CD14-positive monocyte (primary cell): ENCODE data around the gene BTBD10. TPM values are rescaled to one million over a fixed set of nuclear protein-coding genes. Genes with fewer than 3 reads are reported as not detected.

Experiments
- DNase-seq, 3 donors: peaks; one replicate each; pipeline ENCODE4 v3.0.0-alpha.2; 2011 to 2022
- H2AFZ ChIP-seq: 2 replicates; pipeline ENCODE4 v1.6.0; 2012; ENCODE audit warnings: mild to moderate bottlenecking, low read depth, low read length, inconsistent platforms; ENCODE audit not compliant: insufficient read depth, poor library complexity, severe bottlenecking
- H3K27ac ChIP-seq, 2 donors: 1 replicate in 1 of 2; 2 replicates in 1 of 2; pipeline ENCODE4 v1.5.1; 2012 to 2013; ENCODE audit warnings: low read length in 2 of 2, control low read depth in 1 of 2, inconsistent platforms in 1 of 2, low read depth in 1 of 2, mild to moderate bottlenecking in 1 of 2
- H3K27me3 ChIP-seq, 2 donors: one replicate each; pipeline versions ENCODE4 v1.6.0 to v1.6.1; 2011 to 2013; ENCODE audit warnings: low read length in 2 of 2; ENCODE audit not compliant: control insufficient read depth in 2 of 2, insufficient read depth in 2 of 2
- H3K36me3 ChIP-seq, 2 donors: replicated peaks in 1 of 2; 1 replicate in 1 of 2; 2 replicates in 1 of 2; pipeline versions ENCODE4 v1.5.1 to v1.6.1; 2012 to 2013; ENCODE audit warnings: low read length in 2 of 2, control low read depth in 1 of 2, inconsistent platforms in 1 of 2, mild to moderate bottlenecking in 1 of 2; ENCODE audit not compliant: insufficient read depth in 2 of 2, control insufficient read depth in 1 of 2
- H3K4me1 ChIP-seq, 2 donors: 1 replicate in 1 of 2; 2 replicates in 1 of 2; pipeline versions ENCODE4 v1.5.1 to v1.6.1; 2012 to 2013; ENCODE audit warnings: low read length in 2 of 2, control low read depth in 1 of 2, inconsistent platforms in 1 of 2, mild to moderate bottlenecking in 1 of 2, moderate library complexity in 1 of 2; ENCODE audit not compliant: insufficient read depth in 2 of 2, control insufficient read depth in 1 of 2
- H3K4me2 ChIP-seq: replicated peaks from 2 replicates; pipeline ENCODE3; 2012; ENCODE audit warnings: low read length, moderate library complexity, mild to moderate bottlenecking; ENCODE audit not compliant: poor library complexity, severe bottlenecking; ENCODE audit errors: extremely low read depth
- H3K4me3 ChIP-seq, 3 experiments: fragments of 200-600 bp in 1 of 3; sonication (generic) in 1 of 3; replicated peaks in 1 of 3; 1 replicate in 2 of 3; 2 replicates in 1 of 3; pipeline ENCODE4 v1.5.1; 2011 to 2013; ENCODE audit warnings: low read length in 3 of 3, mild to moderate bottlenecking in 3 of 3, control low read depth in 2 of 3, low read depth in 2 of 3, inconsistent platforms in 1 of 3, moderate library complexity in 1 of 3
- H3K79me2 ChIP-seq: 2 replicates; pipeline ENCODE4 v1.6.0; 2012; ENCODE audit warnings: mild to moderate bottlenecking, control low read depth, inconsistent platforms, low read length, moderate library complexity; ENCODE audit not compliant: insufficient read depth
- H3K9ac ChIP-seq: 2 replicates; pipeline ENCODE4 v1.6.0; 2017; ENCODE audit warnings: low read length, mild to moderate bottlenecking; ENCODE audit not compliant: insufficient read depth, poor library complexity, severe bottlenecking
- H3K9me3 ChIP-seq, 2 donors: replicated peaks in 1 of 2; 1 replicate in 1 of 2; 2 replicates in 1 of 2; pipeline versions ENCODE4 v1.5.1 to v1.6.1; 2012 to 2013; ENCODE audit warnings: low read length in 2 of 2, control low read depth in 1 of 2; ENCODE audit not compliant: control insufficient read depth in 1 of 2, insufficient read depth in 1 of 2
- H4K20me1 ChIP-seq: 2 replicates; pipeline ENCODE4 v1.6.0; 2012; ENCODE audit warnings: mild to moderate bottlenecking, low read length, control low read depth, moderate library complexity; ENCODE audit not compliant: insufficient read depth
- H3K27ac Mint-ChIP-seq, 7 donors: one replicate each; pipeline ENCODE4 v1.8.0; 2020; ENCODE audit warnings: mild to moderate bottlenecking in 7 of 7, mixed read lengths in 7 of 7, moderate library complexity in 6 of 7, inconsistent platforms in 2 of 7
- H3K27me3 Mint-ChIP-seq, 3 donors: one replicate each; pipeline ENCODE4 v1.8.0; 2021 to 2022; ENCODE audit warnings: low read depth in 3 of 3, mild to moderate bottlenecking in 3 of 3, mixed read lengths in 3 of 3, moderate library complexity in 3 of 3, inconsistent platforms in 1 of 3
- H3K36me3 Mint-ChIP-seq, 2 donors: one replicate each; pipeline ENCODE4 v1.8.0; 2020; ENCODE audit warnings: mixed read lengths in 2 of 2, inconsistent platforms in 1 of 2, mild to moderate bottlenecking in 1 of 2
- H3K4me1 Mint-ChIP-seq: one replicate; pipeline ENCODE4 v1.8.0; 2020; ENCODE audit warnings: mild to moderate bottlenecking, mixed read lengths
- H3K4me3 Mint-ChIP-seq, 2 donors: one replicate each; pipeline ENCODE4 v1.8.0; 2020; ENCODE audit warnings: mild to moderate bottlenecking in 2 of 2, mixed read lengths in 2 of 2, moderate library complexity in 1 of 2
- H3K9me3 Mint-ChIP-seq, 7 donors: one replicate each; pipeline ENCODE4 v1.8.0; 2020 to 2022; ENCODE audit warnings: mixed read lengths in 7 of 7, mild to moderate bottlenecking in 6 of 7, moderate library complexity in 6 of 7, inconsistent platforms in 2 of 7
- CTCF ChIP-seq: fragments of 200-600 bp; IDR thresholded peaks from one replicate; pipeline ENCODE4 v1.8.0; 2022; ENCODE audit warnings: antibody characterized with exemption, mild to moderate bottlenecking
- WGBS: methylation state at CpG from one replicate; pipeline ENCODE4 v1.1.5; 2013; ENCODE audit warnings: missing lambda C conversion rate; ENCODE audit not compliant: insufficient coverage; 5-methylcytosine and 5-hydroxymethylcytosine counted together
- intact Hi-C, 2 donors: fragments of 100-400 bp; cut with micrococcal nuclease; formaldehyde crosslinking; loops; one replicate each; pipeline versions ENCODE4 v1.15.0 to v1.15.1; 2023
- polyA plus RNA-seq, 3 donors: library from polyadenylated mRNA; depleted of rRNA in 1 of 3; unstranded in 2 of 3; stranded (reverse) in 1 of 3; fragments of 300-500 nt in 2 of 3; fragments of >200 nt in 1 of 3; fragmentation: Illumina TruSeq in 2 of 3; gene quantifications; 1 replicate in 2 of 3; 2 replicates in 1 of 3; pipeline ENCODE4 v1.2.3, GENCODE V29; 2012 to 2021

BTBD10 gene
- polyA plus RNA-seq, 3 donors, result 9.6 to 19.8 (median 13.8) TPM

GRCh38 chr11:13465909-13466371, 2.9 kb upstream of the BTBD10 start:
- Histone ChIP-seq H3K27ac (no peak overlapping the region), H3K79me2 (peaks cover 19% of the 10 kb centered on the region), H3K9me3 (no peaks in the 10 kb centered on the region), H3K4me3 (no peak overlapping the region), H4K20me1 (peaks cover 3% of the 10 kb centered on the region), H3K27me3 (no peaks in the 10 kb centered on the region), H3K9ac (no peak overlapping the region), H3K36me3 (no peaks in the 10 kb centered on the region), H3K4me2 (no peak overlapping the region), H2AFZ (no peak overlapping the region), H3K4me1 (peaks cover 19 to 29% of the 10 kb centered on the region in 2 donors)
- WGBS, result 0% methylated on average over 1 of the region's 6 CpGs
- Mint-ChIP-seq H3K9me3 (peaks cover 0 to 4% (median 0%) of the 10 kb centered on the region in 7 donors), H3K4me1 (peaks cover 25% of the 10 kb centered on the region), H3K4me3 (no peak overlapping the region), H3K36me3 (no peaks in the 10 kb centered on the region), H3K27ac (no peak overlapping the region), H3K27me3 (peaks cover 4 to 7% (median 7%) of the 10 kb centered on the region in 3 donors)
- DNase-seq, result peak; percentile 12 to 38 (median 13)
- TF ChIP-seq CTCF, result peak; percentile 79
- intact Hi-C loops, result loop anchor here (10.0 kb wide), 1 partner anchor 191 kb away; the partner anchor contains the start of gene BMAL1 (in 2 of the 2)

GRCh38 chr11:13463779-13464290, 813 bp upstream of the BTBD10 start:
- no peak for TF ChIP-seq CTCF
- Histone ChIP-seq H3K9ac (peak overlapping the region; percentile 92), H3K4me1 (peaks cover 22 to 29% of the 10 kb centered on the region in 2 donors), H3K9me3 (no peaks in the 10 kb centered on the region), H2AFZ (peak overlapping the region; percentile 95), H3K27ac (peak overlapping the region; percentile 76 to 87), H3K27me3 (no peaks in the 10 kb centered on the region), H3K4me3 (peak overlapping the region; percentile 82 to 93 (median 90)), H3K36me3 (no peaks in the 10 kb centered on the region), H3K4me2 (peak overlapping the region; percentile 82), H3K79me2 (peaks cover 39% of the 10 kb centered on the region), H4K20me1 (peaks cover 21% of the 10 kb centered on the region)
- H3K4me3 Mint-ChIP-seq, result peak overlapping the region; percentile 97 to 99
- peaks cover 2 to 3% (median 2%) of the 10 kb centered on the region in 3 donors for H3K27me3 Mint-ChIP-seq
- H3K36me3 Mint-ChIP-seq, result peaks cover 9% of the 10 kb centered on the region in 2 donors
- peak in 2 of 3 donors; percentile 35 to 44 for DNase-seq
- WGBS, result 8% methylated on average over 9 of the region's 12 CpGs
- peaks cover 0 to 6% (median 0%) of the 10 kb centered on the region in 7 donors for H3K9me3 Mint-ChIP-seq
- peaks cover 37% of the 10 kb centered on the region for H3K4me1 Mint-ChIP-seq
- peak overlapping the region; percentile 91 to 98 (median 95) for H3K27ac Mint-ChIP-seq
- intact Hi-C loops, result loop anchor here (5.0 to 10.0 kb wide), 2 partner anchors 189 to 203 kb away; partner anchors contain the start of genes BMAL1 (in 2 of the 2) and FAR1 (in 1 of the 2)
